Stimulated activated CD8-positive, alpha-beta memory T cell treated with anti-CD3 and anti-CD28 coated beads, Interleukin-12 subunit alpha, Interleukin-12 subunit beta, amount 100 ng/mL, for 1 hour (primary cell): Measurements from ENCODE around the gene SRGAP2B.
"Not testable (repeated sequence)": the region's sequence is repeated elsewhere in the genome, so short reads cannot be mapped to it uniquely, and the experiment has no call there.

Experiments used
- DNase-seq: peaks from one replicate; pipeline ENCODE4 v3.0.0-alpha.2; 2020; ENCODE audit warnings: low read depth

SRGAP2B gene

GRCh38 chr1:144947495-144947894 is 147.6 kb downstream of the SRGAP2B start:
- DNase-seq: not testable (repeated sequence)

GRCh38 chr1:144946525-144947480 is 148.3 kb downstream of the SRGAP2B start:
- DNase-seq: not testable (repeated sequence)

- DNase-seq: not testable (repeated sequence)
Observed at GRCh38 chr1:144941710-144942109, 153.4 kb downstream of the SRGAP2B start.

GRCh38 chr1:144940054-144940453 is 155.1 kb downstream of the SRGAP2B start:
- DNase-seq: not testable (repeated sequence)

GRCh38 chr1:144938627-144939026 is 156.5 kb downstream of the SRGAP2B start:
- not testable (repeated sequence) for DNase-seq

- DNase-seq: not testable (repeated sequence)
Observed at GRCh38 chr1:144936186-144936732, 158.9 kb downstream of the SRGAP2B start.

GRCh38 chr1:144935310-144935709 is 159.8 kb downstream of the SRGAP2B start:
- not testable (repeated sequence) for DNase-seq

GRCh38 chr1:144933014-144933413 is 162.1 kb downstream of the SRGAP2B start:
- DNase-seq: not testable (repeated sequence)

GRCh38 chr1:144932153-144932552 is 163.0 kb downstream of the SRGAP2B start:
- not testable (repeated sequence) for DNase-seq

GRCh38 chr1:144931553-144931952 is 163.6 kb downstream of the SRGAP2B start:
- not testable (repeated sequence) for DNase-seq

GRCh38 chr1:144930085-144930777 is 164.9 kb downstream of the SRGAP2B start:
- DNase-seq: not testable (repeated sequence)

GRCh38 chr1:144927292-144927691 is 167.8 kb downstream of the SRGAP2B start:
- not testable (repeated sequence) for DNase-seq

- DNase-seq: not testable (repeated sequence)
Observed at GRCh38 chr1:144923640-144924039, 171.5 kb downstream of the SRGAP2B start.

- not testable (repeated sequence) for DNase-seq
Observed at GRCh38 chr1:144922785-144923184, 172.3 kb downstream of the SRGAP2B start.

- DNase-seq: not testable (repeated sequence)
Observed at GRCh38 chr1:144919106-144919505, 176.0 kb downstream of the SRGAP2B start.

- not testable (repeated sequence) for DNase-seq
Observed at GRCh38 chr1:144918027-144918603, 177.0 kb downstream of the SRGAP2B start.

- not testable (repeated sequence) for DNase-seq
Observed at GRCh38 chr1:144917154-144918026, 177.7 kb downstream of the SRGAP2B start.

GRCh38 chr1:144913977-144914734 is 181.0 kb downstream of the SRGAP2B start:
- not testable (repeated sequence) for DNase-seq

- not testable (repeated sequence) for DNase-seq
Observed at GRCh38 chr1:144913458-144913857, 181.7 kb downstream of the SRGAP2B start.

- not testable (repeated sequence) for DNase-seq
Observed at GRCh38 chr1:144910729-144911128, 184.4 kb downstream of the SRGAP2B start.
